Gastrocnemius medialis (tissue), 4 donors: ENCODE data around the gene LMF2. TPM values are rescaled to one million over a fixed set of nuclear protein-coding genes. Genes with fewer than 3 reads are reported as not detected.
"Not testable (repeated sequence)": the region's sequence is repeated elsewhere in the genome, so short reads cannot be mapped to it uniquely, and the experiment has no call there.

Experiments used
- ATAC-seq, 2 donors: fragments of 150-250 bp; one replicate each; pipeline ENCODE4 v1.9.1; 2016
- DNase-seq, 2 donors: peaks; one replicate each; pipeline ENCODE4 v3.0.0-alpha.2; 2019
- H3K27ac ChIP-seq, 4 donors: fragments of 200-600 bp; sonication (generic); 1 replicate in 1 of 4; 2 replicates in 3 of 4; pipeline ENCODE4 v1.5.1; 2016 to 2018; ENCODE audit warnings: mild to moderate bottlenecking in 2 of 4, moderate library complexity in 1 of 4
- H3K27me3 ChIP-seq, 3 donors: fragments of 200-600 bp; sonication (generic) in 2 of 3; 1 replicate in 1 of 3; 2 replicates in 2 of 3; pipeline versions ENCODE4 v1.5.1 to v1.6.0; 2016 to 2019; ENCODE audit warnings: mild to moderate bottlenecking in 1 of 3, moderate library complexity in 1 of 3
- H3K36me3 ChIP-seq, 2 donors: fragments of 200-600 bp; sonication (generic) in 1 of 2; one replicate each; pipeline ENCODE4 v1.5.1; 2017 to 2018
- H3K4me1 ChIP-seq, 2 donors: fragments of 200-600 bp; sonication (generic) in 1 of 2; one replicate each; pipeline ENCODE4 v1.5.1; 2016 to 2017; ENCODE audit warnings: mild to moderate bottlenecking in 2 of 2
- H3K4me3 ChIP-seq, 4 donors: fragments of 200-600 bp; sonication (generic) in 3 of 4; 1 replicate in 1 of 4; 2 replicates in 3 of 4; pipeline ENCODE4 v1.5.1; 2016 to 2019; ENCODE audit warnings: mild to moderate bottlenecking in 2 of 4
- H3K9me3 ChIP-seq, 3 donors: fragments of 200-600 bp; sonication (generic) in 2 of 3; 1 replicate in 1 of 3; 2 replicates in 2 of 3; pipeline ENCODE4 v1.5.1; 2016 to 2019
- POLR2A ChIP-seq, 2 donors: fragments of 450-650 bp; IDR thresholded peaks; one replicate each; pipeline ENCODE4 v1.6.1; 2017; ENCODE audit warnings: antibody characterized with exemption in 2 of 2, mild to moderate bottlenecking in 2 of 2, moderate library complexity in 2 of 2
- in situ Hi-C, 4 donors: fragments of 200-750 bp; cut with MboI; loops; one replicate each; pipeline versions ENCODE4 v1.15.0 to v1.8.0; 2017; ENCODE audit warnings: low sequenced_read_pairs in 4 of 4
- intact Hi-C: fragments of 100-400 bp; cut with DNase I; formaldehyde crosslinking; loops from one replicate; pipeline ENCODE4 v1.15.1; 2023; ENCODE audit warnings: low total_unique reads
- total RNA-seq, 4 donors: library from RNA; depleted of rRNA; stranded (reverse); fragments of >200 nt; gene quantifications; one replicate each; pipeline versions ENCODE4 v1.1.0 to v1.2.3, GENCODE V29; 2016
- TF ChIP-seq, protein P1 (sequence below), 5 experiments: fragments of 450-650 bp in 3 of 5; fragments of 200-600 bp in 2 of 5; sonication (generic) in 2 of 5; IDR thresholded peaks in 4 of 5; conservative IDR thresholded peaks in 1 of 5; 1 replicate in 4 of 5; 2 replicates in 1 of 5; pipeline ENCODE4 v1.5.1; 2016 to 2019; ENCODE audit warnings: antibody characterized with exemption in 5 of 5, mild to moderate bottlenecking in 3 of 5, moderate library complexity in 3 of 5

LMF2 gene
- total RNA-seq, 4 donors from 2014 or later: 19.7 to 39.4 (median 26.9) TPM

DNA sequence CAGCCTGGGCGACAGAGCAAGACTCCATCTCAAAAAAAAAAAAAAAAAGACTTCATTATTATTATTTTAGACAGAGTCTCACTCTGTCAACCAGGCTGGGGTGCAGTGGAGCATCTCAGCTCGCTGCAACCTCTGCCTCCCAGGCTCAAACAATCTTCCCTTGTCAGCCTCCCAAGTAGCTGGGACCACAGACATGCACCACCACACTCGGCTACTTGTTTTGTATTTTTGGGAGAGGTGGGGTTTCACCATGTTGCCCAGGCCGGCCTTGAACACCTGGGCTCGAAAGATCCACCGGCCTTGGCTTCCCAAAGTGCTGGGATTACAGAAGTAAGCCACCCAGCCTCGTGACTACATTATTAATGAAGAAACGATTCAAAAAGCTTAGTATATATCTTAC, 27.6 kb upstream of the LMF2 start:
- H3K27ac ChIP-seq: no peak overlapping the region
- DNase-seq (no peak), ATAC-seq (no peak)
- TF ChIP-seq POLR2A (IDR thresholded peaks at IDR 0.05): no peak
- TF ChIP-seq, protein P1, sequence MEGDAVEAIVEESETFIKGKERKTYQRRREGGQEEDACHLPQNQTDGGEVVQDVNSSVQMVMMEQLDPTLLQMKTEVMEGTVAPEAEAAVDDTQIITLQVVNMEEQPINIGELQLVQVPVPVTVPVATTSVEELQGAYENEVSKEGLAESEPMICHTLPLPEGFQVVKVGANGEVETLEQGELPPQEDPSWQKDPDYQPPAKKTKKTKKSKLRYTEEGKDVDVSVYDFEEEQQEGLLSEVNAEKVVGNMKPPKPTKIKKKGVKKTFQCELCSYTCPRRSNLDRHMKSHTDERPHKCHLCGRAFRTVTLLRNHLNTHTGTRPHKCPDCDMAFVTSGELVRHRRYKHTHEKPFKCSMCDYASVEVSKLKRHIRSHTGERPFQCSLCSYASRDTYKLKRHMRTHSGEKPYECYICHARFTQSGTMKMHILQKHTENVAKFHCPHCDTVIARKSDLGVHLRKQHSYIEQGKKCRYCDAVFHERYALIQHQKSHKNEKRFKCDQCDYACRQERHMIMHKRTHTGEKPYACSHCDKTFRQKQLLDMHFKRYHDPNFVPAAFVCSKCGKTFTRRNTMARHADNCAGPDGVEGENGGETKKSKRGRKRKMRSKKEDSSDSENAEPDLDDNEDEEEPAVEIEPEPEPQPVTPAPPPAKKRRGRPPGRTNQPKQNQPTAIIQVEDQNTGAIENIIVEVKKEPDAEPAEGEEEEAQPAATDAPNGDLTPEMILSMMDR (IDR thresholded peaks at IDR 0.05 in 4 of 5, conservative IDR thresholded peaks at IDR 0.05 in 1 of 5): no peak
- H3K27me3 ChIP-seq: peaks cover 41 to 43% (median 42%) of the 10 kb centered on the region in 3 donors
- H3K9me3 ChIP-seq: no peaks in the 10 kb centered on the region
- in situ Hi-C loops (no loop called here), intact Hi-C loops (no loop called here)
- no peak overlapping the region for H3K4me3 ChIP-seq
- no peaks in the 10 kb centered on the region for H3K36me3 ChIP-seq
- H3K4me1 ChIP-seq: peaks cover 11 to 12% of the 10 kb centered on the region in 2 donors

DNA sequence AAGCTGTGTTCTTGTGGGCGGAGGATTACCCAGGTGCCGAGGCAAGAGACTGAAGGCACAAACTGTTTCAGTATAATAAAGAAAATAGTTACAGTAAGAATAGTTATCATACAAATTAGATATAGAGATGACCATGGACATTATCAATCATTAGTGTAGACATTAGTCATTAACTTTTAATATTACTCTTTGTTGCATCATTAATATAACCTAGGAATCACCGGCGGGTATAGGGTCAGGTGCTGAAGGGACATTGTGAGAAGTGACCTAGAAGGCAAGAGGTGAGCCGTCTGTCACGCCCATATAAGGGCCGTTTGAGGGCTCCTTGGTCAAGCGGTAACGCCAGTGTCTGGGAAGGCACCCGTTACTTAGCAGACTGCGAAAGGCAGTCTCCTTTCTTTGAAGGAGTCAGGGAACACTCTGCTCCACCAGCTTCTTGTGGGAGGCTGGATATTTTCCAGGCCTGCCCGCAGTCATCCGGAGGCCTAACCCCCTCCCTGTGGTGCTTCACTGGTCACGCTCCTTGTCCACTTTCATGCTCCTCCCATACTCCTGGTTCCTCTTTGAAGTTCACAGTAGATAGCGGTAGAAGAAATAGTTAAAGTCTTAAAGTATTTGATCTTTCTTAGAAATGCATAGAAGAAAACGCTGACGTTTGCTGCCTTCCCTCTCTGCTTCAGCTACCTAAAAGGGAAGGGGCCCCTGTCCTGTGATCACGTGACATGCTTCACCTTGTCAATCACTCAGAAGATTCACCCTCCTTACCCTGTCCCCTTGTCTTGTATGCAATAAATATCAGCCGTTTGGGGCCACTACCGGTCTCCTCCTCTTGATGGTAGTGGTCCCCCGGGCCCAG, 26.6 kb upstream of the LMF2 start:
- H3K27ac ChIP-seq, DNase-seq, intact Hi-C loops, H3K36me3 ChIP-seq, ATAC-seq, in situ Hi-C loops, H3K4me3 ChIP-seq, H3K9me3 ChIP-seq: not testable (repeated sequence)
- Histone ChIP-seq H3K27me3 (peaks cover 47 to 54% (median 50%) of the 10 kb centered on the region in 3 donors), H3K4me1 (peaks cover 8 to 12% of the 10 kb centered on the region in 2 donors)
- TF ChIP-seq POLR2A (IDR thresholded peaks at IDR 0.05): peak; percentile 16 to 30

DNA sequence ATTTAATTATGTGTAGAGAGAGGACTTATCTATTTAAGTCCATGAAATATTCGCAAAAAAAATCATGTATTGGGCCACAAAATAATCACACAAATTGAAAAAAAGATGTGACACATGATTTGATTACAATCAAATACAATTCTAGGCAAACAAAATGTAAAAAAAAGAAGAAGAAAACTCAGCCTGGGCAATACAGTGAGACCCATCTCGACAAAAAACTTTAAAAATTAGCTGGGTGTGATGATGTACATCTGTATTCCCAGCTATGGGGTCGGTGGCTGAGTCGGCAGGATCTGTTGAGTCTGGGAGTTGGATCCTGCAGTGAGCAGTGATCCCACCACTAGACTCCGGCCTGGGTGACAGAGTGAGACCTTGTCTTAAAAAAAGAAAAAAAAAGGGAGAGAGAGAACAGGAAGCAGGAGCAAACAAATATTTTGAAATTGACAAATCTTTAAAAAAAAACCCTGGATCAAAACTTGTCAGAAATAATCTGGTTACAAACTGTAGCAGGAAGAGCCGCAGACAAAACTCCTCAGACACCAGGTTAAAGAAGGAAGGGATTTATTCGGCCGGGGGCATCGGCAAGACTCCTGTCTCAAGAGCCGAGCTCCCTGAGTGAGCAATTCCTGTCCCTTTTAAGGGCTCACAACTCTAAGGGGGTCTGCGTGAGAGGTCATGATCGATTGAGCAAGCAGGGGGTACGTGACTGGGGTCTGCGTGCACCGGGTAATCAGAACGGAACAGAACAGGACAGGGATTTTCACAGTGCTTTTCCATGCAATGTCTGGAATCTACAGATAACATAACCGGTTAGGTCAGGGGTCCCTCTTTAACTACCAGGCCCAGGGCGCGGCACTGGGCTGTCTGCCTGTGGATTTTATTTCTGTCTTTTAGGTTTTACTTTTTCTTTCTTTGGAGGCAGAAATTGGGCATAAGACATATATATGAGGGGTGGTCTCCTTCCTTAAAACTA, 25.6 kb upstream of the LMF2 start:
- intact Hi-C loops (no loop called here), in situ Hi-C loops (no loop called here)
- TF ChIP-seq, protein P1 (IDR thresholded peaks at IDR 0.05 in 4 of 5, conservative IDR thresholded peaks at IDR 0.05 in 1 of 5): no peak
- peaks cover 47 to 58% (median 57%) of the 10 kb centered on the region in 3 donors for H3K27me3 ChIP-seq
- no peaks in the 10 kb centered on the region for H3K36me3 ChIP-seq
- no peaks in the 10 kb centered on the region for H3K9me3 ChIP-seq
- no peak for ATAC-seq
- no peak for DNase-seq
- peak overlapping the region in 2 of 4 donors; percentile 52 to 59 for H3K4me3 ChIP-seq
- peak overlapping the region; percentile 79 to 86 (median 82) for H3K27ac ChIP-seq
- H3K4me1 ChIP-seq: peaks cover 7 to 12% of the 10 kb centered on the region in 2 donors

DNA sequence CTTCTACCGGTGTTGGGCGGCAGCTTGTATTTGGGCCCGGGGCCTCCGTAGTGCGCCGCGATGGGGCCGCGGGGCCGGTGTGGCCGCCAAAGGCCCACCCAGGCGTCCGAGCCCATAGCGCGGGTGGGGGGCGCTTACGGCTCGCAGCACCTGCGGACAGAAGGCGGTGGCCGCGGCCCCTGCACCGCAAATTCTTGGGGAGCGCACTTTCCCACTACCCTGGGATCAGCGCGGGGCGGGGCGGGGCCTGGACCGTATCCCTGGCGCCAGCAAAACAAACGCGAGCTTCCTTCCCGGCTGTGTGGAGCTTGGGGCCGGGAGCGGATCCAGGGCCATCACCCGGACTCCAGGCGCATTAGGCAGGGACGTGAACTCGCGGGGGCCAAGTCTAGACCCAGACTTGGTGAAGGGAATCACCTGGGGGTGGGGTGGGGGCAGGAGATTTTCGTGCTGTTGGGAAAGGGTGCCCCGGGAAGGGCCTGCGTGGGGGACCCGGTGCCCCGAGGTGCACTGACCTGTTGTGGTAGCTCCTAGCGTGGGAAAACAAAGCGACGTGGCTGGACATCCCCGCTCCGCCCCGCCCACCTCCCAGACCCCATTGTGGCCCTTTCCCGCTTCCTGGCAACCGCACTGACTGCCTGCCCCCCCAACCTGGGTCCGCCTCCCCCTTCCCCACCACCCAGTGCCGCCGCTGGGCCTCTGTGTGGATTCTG, 24.6 kb upstream of the LMF2 start:
- no peaks in the 10 kb centered on the region for H3K36me3 ChIP-seq
- in situ Hi-C loops: no loop called here
- intact Hi-C loops: no loop called here
- peaks cover 47 to 57% (median 53%) of the 10 kb centered on the region in 3 donors for H3K27me3 ChIP-seq
- peak overlapping the region; percentile 52 to 70 (median 58) for H3K4me3 ChIP-seq
- H3K9me3 ChIP-seq: no peaks in the 10 kb centered on the region
- H3K4me1 ChIP-seq: peaks cover 7 to 12% of the 10 kb centered on the region in 2 donors
- DNase-seq (peak in 1 of 2 donors; percentile 57), ATAC-seq (peak; percentile 38 to 40)
- peak overlapping the region; percentile 79 to 86 (median 82) for H3K27ac ChIP-seq
- peak in 1 of 2 donors; percentile 40 for TF ChIP-seq POLR2A (IDR thresholded peaks at IDR 0.05)
- TF ChIP-seq, protein P1 (IDR thresholded peaks at IDR 0.05 in 4 of 5, conservative IDR thresholded peaks at IDR 0.05 in 1 of 5): no peak
